Smooth muscle cell (in vitro differentiated cells): ENCODE data around the gene BCAP31. TPM values are rescaled to one million over a fixed set of nuclear protein-coding genes. Genes with fewer than 3 reads are reported as not detected.

Experiments
- DNase-seq: peaks from one replicate; lab custom pipeline; 2025; ENCODE audit not compliant: unreplicated experiment; lab: John Stamatoyannopoulos, UW
- H2AFZ ChIP-seq: fragments of 200-600 bp; sonication (generic); 2 replicates; pipeline ENCODE4 v1.6.0; 2016; ENCODE audit warnings: antibody characterized with exemption, low read depth, mild to moderate bottlenecking
- H3F3A ChIP-seq: fragments of 200-600 bp; sonication (generic); 2 replicates; pipeline ENCODE4 v1.6.0; 2017; ENCODE audit warnings: antibody characterized with exemption, low read depth
- H3K27ac ChIP-seq: fragments of 200-600 bp; sonication (generic); 2 replicates; pipeline ENCODE4 v1.5.1; 2016; ENCODE audit warnings: low read depth, mild to moderate bottlenecking
- H3K27me3 ChIP-seq: fragments of 200-600 bp; sonication (generic); 2 replicates; pipeline ENCODE4 v1.6.1; 2016; ENCODE audit warnings: low read depth, mild to moderate bottlenecking
- H3K36me3 ChIP-seq: fragments of 200-600 bp; sonication (generic); 2 replicates; pipeline ENCODE4 v1.5.1; 2016; ENCODE audit warnings: low read depth
- H3K4me1 ChIP-seq: fragments of 200-600 bp; sonication (generic); 2 replicates; pipeline ENCODE4 v1.5.1; 2016; ENCODE audit warnings: low read depth
- H3K4me2 ChIP-seq: fragments of 200-600 bp; sonication (generic); 2 replicates; pipeline ENCODE4 v1.6.0; 2016; ENCODE audit warnings: mild to moderate bottlenecking
- H3K4me3 ChIP-seq: fragments of 200-600 bp; sonication (generic); 2 replicates; pipeline ENCODE4 v1.5.1; 2016; ENCODE audit warnings: mild to moderate bottlenecking
- H3K79me2 ChIP-seq: fragments of 200-600 bp; sonication (generic); 2 replicates; pipeline ENCODE4 v1.6.0; 2016; ENCODE audit warnings: low read depth, mild to moderate bottlenecking
- H3K9ac ChIP-seq: fragments of 200-600 bp; sonication (generic); 2 replicates; pipeline ENCODE4 v1.6.0; 2016; ENCODE audit warnings: low read depth
- H3K9me3 ChIP-seq: fragments of 200-600 bp; sonication (generic); replicated peaks from 2 replicates; pipeline ENCODE4 v1.5.1; 2016; ENCODE audit warnings: low read depth
- H4K20me1 ChIP-seq: fragments of 200-600 bp; sonication (generic); 2 replicates; pipeline ENCODE4 v1.6.0; 2016; ENCODE audit warnings: low read depth
- WGBS: methylation state at CpG from one replicate; pipeline ENCODE4 v1.1.7; 2016; ENCODE audit warnings: low lambda C conversion rate; 5-methylcytosine and 5-hydroxymethylcytosine counted together
- polyA plus RNA-seq: library from polyadenylated mRNA; unstranded; fragments of >200 nt; fragmentation: Nextera tagmentation; extraction: Ambion mirVana; gene quantifications from 2 replicates; pipeline ENCODE4 v1.2.1, GENCODE V29; 2016
- total RNA-seq: library from RNA; depleted of rRNA; stranded (reverse); fragments of >200 nt; gene quantifications from 2 replicates; pipeline ENCODE4 v1.2.3, GENCODE V29; 2014
- TF ChIP-seq, protein P1 (sequence below): fragments of 200-600 bp; sonication (generic); IDR thresholded peaks from 2 replicates; pipeline ENCODE4 v1.5.1; 2017; ENCODE audit warnings: borderline replicate concordance, mild to moderate bottlenecking, antibody characterized with exemption; ENCODE audit not compliant: insufficient read depth, poor library complexity, severe bottlenecking

Gene BCAP31
- total and polyA plus RNA-seq, 2 experiments from 2014 or later, result 139 to 207 TPM

DNA sequence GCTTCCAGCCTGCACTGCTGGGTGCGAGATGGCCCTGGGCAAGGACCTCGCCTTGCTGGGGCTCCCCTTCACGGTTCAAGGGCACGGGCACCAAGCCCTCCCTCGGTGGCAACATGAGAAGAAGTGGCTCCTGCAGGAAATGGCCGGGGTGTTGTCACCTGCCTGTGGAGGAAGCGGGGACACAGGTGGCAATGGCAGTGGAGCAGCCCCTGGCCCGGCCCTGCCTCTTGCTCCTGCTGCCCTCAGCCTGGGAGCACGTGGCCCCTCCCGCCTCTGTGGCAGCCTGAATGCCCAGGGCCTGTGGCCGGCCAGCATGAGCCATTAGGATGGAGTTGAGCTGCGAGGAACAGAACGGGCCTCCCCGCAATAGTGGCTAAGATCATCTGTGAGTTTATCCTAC, 17.3 kb upstream of the BCAP31 start:
- TF ChIP-seq, protein P1, sequence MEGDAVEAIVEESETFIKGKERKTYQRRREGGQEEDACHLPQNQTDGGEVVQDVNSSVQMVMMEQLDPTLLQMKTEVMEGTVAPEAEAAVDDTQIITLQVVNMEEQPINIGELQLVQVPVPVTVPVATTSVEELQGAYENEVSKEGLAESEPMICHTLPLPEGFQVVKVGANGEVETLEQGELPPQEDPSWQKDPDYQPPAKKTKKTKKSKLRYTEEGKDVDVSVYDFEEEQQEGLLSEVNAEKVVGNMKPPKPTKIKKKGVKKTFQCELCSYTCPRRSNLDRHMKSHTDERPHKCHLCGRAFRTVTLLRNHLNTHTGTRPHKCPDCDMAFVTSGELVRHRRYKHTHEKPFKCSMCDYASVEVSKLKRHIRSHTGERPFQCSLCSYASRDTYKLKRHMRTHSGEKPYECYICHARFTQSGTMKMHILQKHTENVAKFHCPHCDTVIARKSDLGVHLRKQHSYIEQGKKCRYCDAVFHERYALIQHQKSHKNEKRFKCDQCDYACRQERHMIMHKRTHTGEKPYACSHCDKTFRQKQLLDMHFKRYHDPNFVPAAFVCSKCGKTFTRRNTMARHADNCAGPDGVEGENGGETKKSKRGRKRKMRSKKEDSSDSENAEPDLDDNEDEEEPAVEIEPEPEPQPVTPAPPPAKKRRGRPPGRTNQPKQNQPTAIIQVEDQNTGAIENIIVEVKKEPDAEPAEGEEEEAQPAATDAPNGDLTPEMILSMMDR, result no peak
- Histone ChIP-seq H2AFZ (no peak overlapping the region), H3K4me3 (no peak overlapping the region), H3K4me1 (no peaks in the 10 kb centered on the region), H3K9me3 (no peaks in the 10 kb centered on the region), H4K20me1 (no peaks in the 10 kb centered on the region), H3F3A (no peaks in the 10 kb centered on the region), H3K79me2 (no peaks in the 10 kb centered on the region), H3K36me3 (no peaks in the 10 kb centered on the region), H3K27ac (no peak overlapping the region), H3K4me2 (no peak overlapping the region), H3K9ac (no peak overlapping the region), H3K27me3 (no peaks in the 10 kb centered on the region)
- WGBS, result 85% methylated on average over 14 of the region's 14 CpGs
- DNase-seq, result no peak

DNA sequence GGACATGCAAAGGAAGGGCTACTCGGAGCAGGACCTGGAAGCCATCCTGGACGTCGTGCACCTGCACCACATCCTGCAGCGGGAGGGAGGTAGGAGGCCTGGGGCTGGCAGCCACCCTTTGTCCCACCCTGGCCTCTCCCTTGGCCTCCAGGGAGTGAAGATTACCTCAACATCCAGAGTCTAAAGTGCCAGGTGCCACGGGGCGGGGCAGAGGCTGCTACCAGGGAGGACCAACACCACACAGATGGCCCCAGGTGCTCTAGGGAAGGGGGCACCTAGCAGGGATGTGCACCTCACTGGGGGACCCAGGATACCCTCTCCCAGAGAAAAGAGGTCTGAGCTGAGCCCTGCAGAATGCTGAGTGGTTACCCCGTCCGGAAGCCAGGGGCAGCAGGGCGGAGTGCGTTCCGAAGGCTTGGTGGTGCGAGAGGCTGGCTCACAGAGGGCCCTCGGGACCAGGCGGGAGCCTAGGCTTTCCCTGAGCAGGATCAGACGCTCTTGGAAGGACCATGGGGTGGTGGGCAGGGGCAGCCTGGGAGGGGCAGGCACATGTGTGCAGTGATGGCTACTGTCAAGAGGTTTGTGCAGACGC, 16.5 kb upstream of the BCAP31 start:
- H3K36me3 ChIP-seq, result no peaks in the 10 kb centered on the region
- no peaks in the 10 kb centered on the region for H3F3A ChIP-seq
- DNase-seq, result no peak
- no peak overlapping the region for H2AFZ ChIP-seq
- H4K20me1 ChIP-seq, result no peaks in the 10 kb centered on the region
- H3K79me2 ChIP-seq, result no peaks in the 10 kb centered on the region
- no peak overlapping the region for H3K4me2 ChIP-seq
- 91% methylated on average over 15 of the region's 16 CpGs for WGBS
- H3K27me3 ChIP-seq, result no peaks in the 10 kb centered on the region
- H3K4me3 ChIP-seq, result no peak overlapping the region
- no peaks in the 10 kb centered on the region for H3K9me3 ChIP-seq
- H3K9ac ChIP-seq, result no peak overlapping the region
- no peak overlapping the region for H3K27ac ChIP-seq
- H3K4me1 ChIP-seq, result no peaks in the 10 kb centered on the region
- TF ChIP-seq, protein P1, result no peak

DNA sequence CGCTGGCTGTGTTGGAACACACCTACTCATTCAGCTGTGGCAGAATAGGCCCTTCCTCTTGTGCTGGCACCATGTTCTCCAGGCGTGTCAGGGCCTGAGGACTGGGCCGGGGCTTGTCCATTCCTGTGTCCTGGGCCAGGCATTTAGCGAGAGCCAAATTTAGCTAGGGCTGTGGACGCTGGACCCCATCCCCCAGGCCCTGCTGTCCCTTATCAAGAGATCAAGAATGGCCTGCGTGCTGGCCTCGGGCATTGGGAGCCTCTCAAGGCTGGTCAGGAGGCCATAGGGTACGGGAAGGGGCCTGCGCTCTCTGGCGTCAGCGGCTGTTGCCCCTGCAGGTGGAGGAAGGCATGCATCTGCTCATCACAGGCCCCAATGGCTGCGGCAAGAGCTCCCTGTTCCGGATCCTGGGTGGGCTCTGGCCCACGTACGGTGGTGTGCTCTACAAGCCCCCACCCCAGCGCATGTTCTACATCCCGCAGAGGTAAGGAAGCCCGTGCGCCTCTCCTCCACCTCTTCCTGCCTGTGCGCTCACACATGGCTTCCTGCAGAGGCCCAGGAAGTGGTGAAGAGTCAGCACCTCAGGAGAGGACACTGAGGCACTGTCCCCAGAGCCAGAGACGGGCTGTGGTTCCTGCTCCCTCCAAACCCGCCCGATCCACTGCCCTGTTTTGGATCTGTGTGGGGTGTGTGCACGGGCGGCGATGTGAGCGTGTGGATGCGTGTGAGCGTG, 15.7 kb upstream of the BCAP31 start:
- DNase-seq, result no peak
- 87% methylated on average over 29 of the region's 29 CpGs for WGBS
- no peak overlapping the region for H3K27ac ChIP-seq
- H3K4me2 ChIP-seq, result no peak overlapping the region
- no peak overlapping the region for H3K9ac ChIP-seq
- H3K4me1 ChIP-seq, result no peaks in the 10 kb centered on the region
- no peaks in the 10 kb centered on the region for H3K9me3 ChIP-seq
- no peaks in the 10 kb centered on the region for H3K36me3 ChIP-seq
- TF ChIP-seq, protein P1, result no peak
- H3K79me2 ChIP-seq, result no peaks in the 10 kb centered on the region
- H4K20me1 ChIP-seq, result no peaks in the 10 kb centered on the region
- no peaks in the 10 kb centered on the region for H3F3A ChIP-seq
- H3K27me3 ChIP-seq, result no peaks in the 10 kb centered on the region
- H3K4me3 ChIP-seq, result no peak overlapping the region
- no peak overlapping the region for H2AFZ ChIP-seq
